ENCODE measurements around the gene GPS1.

The GPS1 gene

GRCh38 chr17:82052638-82053059, 951 bp downstream of the GPS1 start:
- peak; percentile 1 for ATAC-seq
- TF ChIP-seq BACH2 (CRISPR knock-in tag; IDR thresholded peaks at IDR 0.05; ENCODE audit: borderline replicate concordance) (no peak), CREB5 (CRISPR knock-in tag; IDR thresholded peaks at IDR 0.05; ENCODE audit: low read depth) (no peak), TCF4 (CRISPR knock-in tag; IDR thresholded peaks at IDR 0.05; ENCODE audit: borderline replicate concordance) (no peak), ZC3H10 (CRISPR knock-in tag; IDR thresholded peaks at IDR 0.05) (no peak), CSRNP3 (CRISPR knock-in tag; IDR thresholded peaks at IDR 0.05) (no peak), ZFP30 (CRISPR knock-in tag; IDR thresholded peaks at IDR 0.05) (no peak), ARNTL (CRISPR knock-in tag; IDR thresholded peaks at IDR 0.05; ENCODE audit: borderline replicate concordance, low read depth) (no peak), GLIS3 (CRISPR knock-in tag; IDR thresholded peaks at IDR 0.05) (no peak), ZFP3 (CRISPR knock-in tag; IDR thresholded peaks at IDR 0.05) (no peak), ZNF70 (CRISPR knock-in tag; IDR thresholded peaks at IDR 0.05) (no peak), PATZ1 (CRISPR knock-in tag; IDR thresholded peaks at IDR 0.05; ENCODE audit: borderline replicate concordance) (no peak), ZNF8 (CRISPR knock-in tag; IDR thresholded peaks at IDR 0.05) (no peak), OSR1 (CRISPR knock-in tag; IDR thresholded peaks at IDR 0.05) (no peak)
- TF ChIP-seq, protein P1, sequence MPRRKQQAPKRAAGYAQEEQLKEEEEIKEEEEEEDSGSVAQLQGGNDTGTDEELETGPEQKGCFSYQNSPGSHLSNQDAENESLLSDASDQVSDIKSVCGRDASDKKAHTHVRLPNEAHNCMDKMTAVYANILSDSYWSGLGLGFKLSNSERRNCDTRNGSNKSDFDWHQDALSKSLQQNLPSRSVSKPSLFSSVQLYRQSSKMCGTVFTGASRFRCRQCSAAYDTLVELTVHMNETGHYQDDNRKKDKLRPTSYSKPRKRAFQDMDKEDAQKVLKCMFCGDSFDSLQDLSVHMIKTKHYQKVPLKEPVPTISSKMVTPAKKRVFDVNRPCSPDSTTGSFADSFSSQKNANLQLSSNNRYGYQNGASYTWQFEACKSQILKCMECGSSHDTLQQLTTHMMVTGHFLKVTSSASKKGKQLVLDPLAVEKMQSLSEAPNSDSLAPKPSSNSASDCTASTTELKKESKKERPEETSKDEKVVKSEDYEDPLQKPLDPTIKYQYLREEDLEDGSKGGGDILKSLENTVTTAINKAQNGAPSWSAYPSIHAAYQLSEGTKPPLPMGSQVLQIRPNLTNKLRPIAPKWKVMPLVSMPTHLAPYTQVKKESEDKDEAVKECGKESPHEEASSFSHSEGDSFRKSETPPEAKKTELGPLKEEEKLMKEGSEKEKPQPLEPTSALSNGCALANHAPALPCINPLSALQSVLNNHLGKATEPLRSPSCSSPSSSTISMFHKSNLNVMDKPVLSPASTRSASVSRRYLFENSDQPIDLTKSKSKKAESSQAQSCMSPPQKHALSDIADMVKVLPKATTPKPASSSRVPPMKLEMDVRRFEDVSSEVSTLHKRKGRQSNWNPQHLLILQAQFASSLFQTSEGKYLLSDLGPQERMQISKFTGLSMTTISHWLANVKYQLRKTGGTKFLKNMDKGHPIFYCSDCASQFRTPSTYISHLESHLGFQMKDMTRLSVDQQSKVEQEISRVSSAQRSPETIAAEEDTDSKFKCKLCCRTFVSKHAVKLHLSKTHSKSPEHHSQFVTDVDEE (CRISPR knock-in tag; IDR thresholded peaks at IDR 0.05): no peak
- TF ChIP-seq, protein P2, sequence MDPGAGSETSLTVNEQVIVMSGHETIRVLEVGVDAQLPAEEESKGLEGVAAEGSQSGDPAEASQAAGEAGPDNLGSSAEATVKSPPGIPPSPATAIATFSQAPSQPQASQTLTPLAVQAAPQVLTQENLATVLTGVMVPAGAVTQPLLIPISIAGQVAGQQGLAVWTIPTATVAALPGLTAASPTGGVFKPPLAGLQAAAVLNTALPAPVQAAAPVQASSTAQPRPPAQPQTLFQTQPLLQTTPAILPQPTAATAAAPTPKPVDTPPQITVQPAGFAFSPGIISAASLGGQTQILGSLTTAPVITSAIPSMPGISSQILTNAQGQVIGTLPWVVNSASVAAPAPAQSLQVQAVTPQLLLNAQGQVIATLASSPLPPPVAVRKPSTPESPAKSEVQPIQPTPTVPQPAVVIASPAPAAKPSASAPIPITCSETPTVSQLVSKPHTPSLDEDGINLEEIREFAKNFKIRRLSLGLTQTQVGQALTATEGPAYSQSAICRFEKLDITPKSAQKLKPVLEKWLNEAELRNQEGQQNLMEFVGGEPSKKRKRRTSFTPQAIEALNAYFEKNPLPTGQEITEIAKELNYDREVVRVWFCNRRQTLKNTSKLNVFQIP (CRISPR knock-in tag; IDR thresholded peaks at IDR 0.05; ENCODE audit: borderline replicate concordance, low read depth): no peak

DNA sequence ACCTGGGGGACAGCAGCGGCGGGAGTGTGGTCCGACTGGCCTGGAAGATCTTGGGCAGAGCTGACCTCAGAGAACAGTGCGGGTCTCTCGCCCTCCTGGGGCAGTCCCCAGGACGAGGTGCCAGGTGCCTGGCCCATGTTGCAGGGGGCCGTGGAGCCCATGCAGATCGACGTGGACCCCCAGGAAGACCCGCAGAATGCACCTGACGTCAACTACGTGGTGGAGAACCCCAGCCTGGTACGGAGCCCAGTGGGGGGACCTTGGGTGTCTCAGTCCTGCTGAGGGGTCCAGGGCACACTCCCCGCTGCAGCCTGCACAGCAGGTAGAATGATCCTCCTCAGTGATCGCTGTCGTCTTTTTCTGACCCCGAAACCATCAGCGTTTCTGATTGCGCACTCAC, 1.4 kb downstream of the GPS1 start:
- no peak for ATAC-seq
- TF ChIP-seq ZFP3 (CRISPR knock-in tag; IDR thresholded peaks at IDR 0.05) (no peak), CSRNP3 (CRISPR knock-in tag; IDR thresholded peaks at IDR 0.05) (no peak), TCF4 (CRISPR knock-in tag; IDR thresholded peaks at IDR 0.05; ENCODE audit: borderline replicate concordance) (no peak), PPARA (CRISPR knock-in tag; IDR thresholded peaks at IDR 0.05; ENCODE audit: borderline replicate concordance) (no peak), ZNF565 (CRISPR knock-in tag; conservative IDR thresholded peaks at IDR 0.05; ENCODE audit: low read depth) (no peak), ZFP30 (CRISPR knock-in tag; IDR thresholded peaks at IDR 0.05) (no peak), ZNF70 (CRISPR knock-in tag; IDR thresholded peaks at IDR 0.05) (no peak), CREB5 (CRISPR knock-in tag; IDR thresholded peaks at IDR 0.05; ENCODE audit: low read depth) (no peak), OSR1 (CRISPR knock-in tag; IDR thresholded peaks at IDR 0.05) (no peak), CSDC2 (CRISPR knock-in tag; IDR thresholded peaks at IDR 0.05) (no peak), RARB (CRISPR knock-in tag; IDR thresholded peaks at IDR 0.05) (no peak), ZNF8 (CRISPR knock-in tag; IDR thresholded peaks at IDR 0.05) (no peak), ARNTL (CRISPR knock-in tag; IDR thresholded peaks at IDR 0.05; ENCODE audit: borderline replicate concordance, low read depth) (no peak), TOX (CRISPR knock-in tag; IDR thresholded peaks at IDR 0.05; ENCODE audit: borderline replicate concordance) (no peak), BACH2 (CRISPR knock-in tag; IDR thresholded peaks at IDR 0.05; ENCODE audit: borderline replicate concordance) (no peak), GLIS3 (CRISPR knock-in tag; IDR thresholded peaks at IDR 0.05) (no peak), ISL1 (CRISPR knock-in tag; IDR thresholded peaks at IDR 0.05) (no peak)
- TF ChIP-seq, protein P1 (CRISPR knock-in tag; IDR thresholded peaks at IDR 0.05): no peak
- TF ChIP-seq, protein P2 (CRISPR knock-in tag; IDR thresholded peaks at IDR 0.05; ENCODE audit: borderline replicate concordance, low read depth): no peak
